OCI-LY1 (cell line): ENCODE data around the gene GNG12.

Experiments used
- H2AFZ ChIP-seq: fragments of 200-600 bp; sonication (generic), shearing (Covaris generic); 2 replicates; pipeline ENCODE4 v1.6.0; 2014; ENCODE audit warnings: antibody characterized with exemption, mild to moderate bottlenecking, low read length
- H3F3A ChIP-seq: fragments of 200-600 bp; sonication (generic), shearing (Covaris generic); 2 replicates; pipeline ENCODE4 v1.6.0; 2014; ENCODE audit warnings: mild to moderate bottlenecking, antibody characterized with exemption, low read length, moderate library complexity; ENCODE audit not compliant: insufficient read depth
- H3K27ac ChIP-seq: fragments of 200-600 bp; sonication (generic); 2 replicates; pipeline ENCODE4 v1.5.1; 2014; ENCODE audit warnings: low read length, mixed run types, mild to moderate bottlenecking, low read depth; ENCODE audit not compliant: poor library complexity, severe bottlenecking
- H3K27me3 ChIP-seq: fragments of 200-600 bp; sonication (generic); 2 replicates; pipeline ENCODE4 v1.6.0; 2014; ENCODE audit warnings: antibody characterized with exemption, mild to moderate bottlenecking, low read length, moderate library complexity; ENCODE audit not compliant: insufficient read depth
- H3K36me3 ChIP-seq: fragments of 200-600 bp; sonication (generic); 2 replicates; pipeline ENCODE4 v1.6.1; 2014; ENCODE audit warnings: mild to moderate bottlenecking, antibody characterized with exemption, low read length, moderate library complexity, mixed read lengths; ENCODE audit not compliant: insufficient read depth
- H3K4me1 ChIP-seq: fragments of 200-600 bp; sonication (generic); 2 replicates; pipeline ENCODE4 v1.5.1; 2014; ENCODE audit warnings: mild to moderate bottlenecking, low read length, moderate library complexity; ENCODE audit not compliant: insufficient read depth, severe bottlenecking
- H3K4me2 ChIP-seq: fragments of 200-600 bp; sonication (generic), shearing (Covaris generic); 2 replicates; pipeline ENCODE4 v1.6.1; 2014; ENCODE audit warnings: low read length
- H3K4me3 ChIP-seq: fragments of 200-600 bp; sonication (generic); 2 replicates; pipeline ENCODE4 v1.5.1; 2014; ENCODE audit warnings: low read length, low read depth, mild to moderate bottlenecking, mixed read lengths; ENCODE audit not compliant: poor library complexity, severe bottlenecking
- H3K79me2 ChIP-seq: fragments of 200-600 bp; shearing (Covaris generic); 2 replicates; pipeline ENCODE4 v1.6.1; 2016; ENCODE audit warnings: mixed run types, low read length, mixed read lengths; ENCODE audit not compliant: insufficient read depth
- H3K9ac ChIP-seq: fragments of 200-600 bp; sonication (generic), shearing (Covaris generic); 2 replicates; pipeline ENCODE4 v1.6.1; 2014; ENCODE audit warnings: mild to moderate bottlenecking, low read length, mixed read lengths
- H3K9me2 ChIP-seq: fragments of 200-600 bp; sonication (generic), shearing (Covaris generic); 2 replicates; pipeline ENCODE4 v1.6.1; 2014; ENCODE audit warnings: low read depth, mild to moderate bottlenecking, low read length, mixed read lengths
- H3K9me3 ChIP-seq: fragments of 200-600 bp; shearing (Covaris generic); 2 replicates; pipeline ENCODE4 v1.6.1; 2014; ENCODE audit warnings: low read length, mixed read lengths
- H4K20me1 ChIP-seq: fragments of 200-600 bp; sonication (generic), shearing (Covaris generic); 2 replicates; pipeline ENCODE4 v1.6.0; 2016; ENCODE audit warnings: mild to moderate bottlenecking, low read length; ENCODE audit not compliant: insufficient read depth
- EZH2 ChIP-seq: fragments of 200-600 bp; sonication (generic), shearing (Covaris generic); IDR thresholded peaks from 2 replicates; pipeline ENCODE4 v1.8.0; 2017; ENCODE audit warnings: borderline replicate concordance, mixed run types, mild to moderate bottlenecking, antibody characterized with exemption, low read length, moderate library complexity, mixed read lengths
- TF ChIP-seq, protein P1 (sequence below): fragments of 200-600 bp; sonication (generic), shearing (Covaris generic); IDR thresholded peaks from 2 replicates; pipeline ENCODE4 v1.5.1; 2017; ENCODE audit warnings: mild to moderate bottlenecking, antibody characterized with exemption, low read length, moderate library complexity, mixed read lengths

The GNG12 gene

DNA sequence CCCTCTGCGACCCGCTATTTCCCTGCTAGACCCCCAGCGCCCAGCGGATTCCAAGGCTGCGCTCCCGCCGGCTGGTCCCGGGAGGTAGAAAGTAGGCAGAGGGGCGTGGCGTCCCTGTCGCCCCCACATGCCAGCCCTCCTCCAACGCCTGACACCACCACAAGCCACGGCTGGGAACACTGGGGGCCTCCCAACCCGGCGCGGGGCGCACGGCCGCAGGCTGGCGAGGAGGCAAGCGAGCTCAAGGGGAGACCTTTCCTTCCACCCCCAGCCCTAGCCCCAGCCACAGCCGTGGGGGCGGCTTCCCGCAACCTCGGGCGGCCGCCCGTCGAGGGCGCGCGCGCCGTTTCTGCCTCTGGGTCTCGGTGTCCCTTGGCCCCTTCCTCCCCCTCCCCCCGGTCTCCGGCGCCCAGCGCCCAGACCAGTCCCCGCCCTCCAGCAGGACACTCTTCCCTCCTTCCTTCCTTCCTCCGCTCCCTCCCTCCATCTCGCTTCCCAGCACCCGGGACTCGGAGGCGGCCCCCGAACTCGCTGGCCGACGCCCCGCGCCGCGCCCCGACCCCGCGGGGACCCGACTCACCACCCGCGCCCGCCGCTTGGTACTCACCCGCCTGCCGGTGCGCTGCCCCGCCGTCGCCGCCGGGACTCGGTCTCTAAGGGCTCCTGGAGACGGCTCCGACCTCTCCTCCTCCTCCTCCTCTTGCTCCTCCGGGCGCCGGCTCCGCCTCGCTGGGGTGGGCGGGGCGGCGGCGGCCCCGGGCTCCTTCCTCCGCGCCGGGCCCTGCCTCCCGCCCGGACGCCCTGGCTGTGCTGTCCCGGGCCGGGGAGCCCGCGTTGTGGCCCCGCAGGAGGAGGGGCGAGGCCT is at the start of gene GNG12:
TSS of gene GNG12 (minus strand) at position 731 of the 865 bp plus-strand sequence. CDS start 125,781 bp downstream, outside the sequence.
- Histone ChIP-seq H4K20me1 (no peaks in the 10 kb centered on the region), H3K27me3 (no peaks in the 10 kb centered on the region), H3K4me3 (no peak within 1 kb of the TSS), H3K9me2 (no peaks in the 10 kb centered on the region), H3K27ac (no peak within 1 kb of the TSS), H3K4me1 (no peaks in the 10 kb centered on the region), H3K9me3 (no peaks in the 10 kb centered on the region), H3K36me3 (no peaks in the 10 kb centered on the region), H2AFZ (no peak within 1 kb of the TSS), H3K79me2 (no peaks in the 10 kb centered on the region), H3F3A (no peaks in the 10 kb centered on the region), H3K9ac (no peak within 1 kb of the TSS), H3K4me2 (no peak within 1 kb of the TSS)
- TF ChIP-seq, protein P1, sequence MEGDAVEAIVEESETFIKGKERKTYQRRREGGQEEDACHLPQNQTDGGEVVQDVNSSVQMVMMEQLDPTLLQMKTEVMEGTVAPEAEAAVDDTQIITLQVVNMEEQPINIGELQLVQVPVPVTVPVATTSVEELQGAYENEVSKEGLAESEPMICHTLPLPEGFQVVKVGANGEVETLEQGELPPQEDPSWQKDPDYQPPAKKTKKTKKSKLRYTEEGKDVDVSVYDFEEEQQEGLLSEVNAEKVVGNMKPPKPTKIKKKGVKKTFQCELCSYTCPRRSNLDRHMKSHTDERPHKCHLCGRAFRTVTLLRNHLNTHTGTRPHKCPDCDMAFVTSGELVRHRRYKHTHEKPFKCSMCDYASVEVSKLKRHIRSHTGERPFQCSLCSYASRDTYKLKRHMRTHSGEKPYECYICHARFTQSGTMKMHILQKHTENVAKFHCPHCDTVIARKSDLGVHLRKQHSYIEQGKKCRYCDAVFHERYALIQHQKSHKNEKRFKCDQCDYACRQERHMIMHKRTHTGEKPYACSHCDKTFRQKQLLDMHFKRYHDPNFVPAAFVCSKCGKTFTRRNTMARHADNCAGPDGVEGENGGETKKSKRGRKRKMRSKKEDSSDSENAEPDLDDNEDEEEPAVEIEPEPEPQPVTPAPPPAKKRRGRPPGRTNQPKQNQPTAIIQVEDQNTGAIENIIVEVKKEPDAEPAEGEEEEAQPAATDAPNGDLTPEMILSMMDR: no peak
- TF ChIP-seq EZH2: no peak

GRCh38 chr1:67882196-67882958 is 49.1 kb upstream of the GNG12 start:
- Histone ChIP-seq H3K27me3 (no peaks in the 10 kb centered on the region), H3K27ac (no peak overlapping the region)
- no peak for TF ChIP-seq EZH2
- TF ChIP-seq, protein P1: no peak

DNA sequence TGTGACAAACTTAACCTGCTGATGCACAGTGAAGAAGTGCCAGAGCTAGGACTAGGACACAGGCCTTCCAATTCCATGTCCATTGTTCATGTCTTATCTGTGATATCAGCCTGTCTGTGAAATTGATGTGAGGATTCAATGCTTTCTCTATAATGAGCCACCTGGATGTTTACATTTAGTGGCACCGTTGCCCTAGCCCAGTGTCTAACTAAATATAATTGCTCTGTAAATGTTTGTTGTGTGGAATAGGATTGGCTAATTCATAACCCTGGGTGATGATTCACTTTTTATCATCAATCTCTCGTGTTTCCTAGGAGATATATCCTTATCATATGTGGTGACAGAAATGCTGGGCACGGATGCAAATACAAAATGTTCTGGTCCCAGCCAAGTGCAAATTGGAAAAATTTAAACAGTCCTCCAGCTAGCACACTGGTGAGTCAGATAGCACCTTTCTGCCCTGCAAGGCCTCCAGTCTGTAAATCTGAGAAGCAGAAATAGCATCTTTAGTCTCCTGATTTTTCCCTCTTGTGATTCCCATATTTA is 46.9 kb upstream of the GNG12 start:
- no peak overlapping the region for H3K4me2 ChIP-seq
- no peak overlapping the region for H3K4me3 ChIP-seq
- H3F3A ChIP-seq: no peaks in the 10 kb centered on the region
- TF ChIP-seq EZH2: no peak
- TF ChIP-seq, protein P1: no peak
- no peaks in the 10 kb centered on the region for H3K36me3 ChIP-seq
- H2AFZ ChIP-seq: no peak overlapping the region
- H3K79me2 ChIP-seq: no peaks in the 10 kb centered on the region
- no peaks in the 10 kb centered on the region for H3K4me1 ChIP-seq
- no peaks in the 10 kb centered on the region for H3K27me3 ChIP-seq
- no peaks in the 10 kb centered on the region for H3K9me2 ChIP-seq
- H3K27ac ChIP-seq: no peak overlapping the region
- H3K9me3 ChIP-seq: no peaks in the 10 kb centered on the region
- no peak overlapping the region for H3K9ac ChIP-seq
- H4K20me1 ChIP-seq: no peaks in the 10 kb centered on the region

More at GRCh38 chr1:67882196-67882958, 49.1 kb upstream of the GNG12 start:
- Histone ChIP-seq H4K20me1 (no peaks in the 10 kb centered on the region), H3K4me1 (no peaks in the 10 kb centered on the region), H3K9me3 (no peaks in the 10 kb centered on the region), H2AFZ (no peak overlapping the region), H3K4me2 (no peak overlapping the region), H3K4me3 (no peak overlapping the region), H3K79me2 (no peaks in the 10 kb centered on the region), H3K36me3 (no peaks in the 10 kb centered on the region), H3F3A (no peaks in the 10 kb centered on the region), H3K9me2 (no peaks in the 10 kb centered on the region), H3K9ac (no peak overlapping the region)
